22Rv1 (cell line): ENCODE results near the gene CFTR.

Source experiments
- CTCF ChIP-seq: fragments of 450-650 bp; IDR thresholded peaks from 2 replicates; pipeline ENCODE4 v1.5.1; 2017; ENCODE audit warnings: mild to moderate bottlenecking
- ZFX ChIP-seq: fragments of 450-650 bp; IDR thresholded peaks from 2 replicates; pipeline ENCODE4 v1.6.1; 2017; ENCODE audit warnings: antibody characterized with exemption, borderline replicate concordance

- TF ChIP-seq CTCF: no peak
- no peak for TF ChIP-seq ZFX
Observed at GRCh38 chr7:117673367-117673766, 193.5 kb downstream of the CFTR start.
